Trophoblast cell (in vitro differentiated cells and primary cell): Measurements from ENCODE around the gene H6PD.

Source experiments
- DNase-seq, 2 donors: peaks; one replicate each; pipeline ENCODE4 v3.0.0-alpha.2; 2016
- H2AFZ ChIP-seq: 2 replicates; pipeline ENCODE4 v1.6.1; 2013; ENCODE audit warnings: low read length, moderate library complexity, mild to moderate bottlenecking; ENCODE audit not compliant: insufficient read depth, poor library complexity
- H2AK5ac ChIP-seq: 2 replicates; pipeline ENCODE4 v1.6.1; 2013; ENCODE audit warnings: mild to moderate bottlenecking, low read length
- H2BK120ac ChIP-seq: 2 replicates; pipeline ENCODE4 v1.6.1; 2013; ENCODE audit warnings: low read length, mild to moderate bottlenecking, moderate library complexity; ENCODE audit not compliant: insufficient read depth, poor library complexity
- H2BK12ac ChIP-seq: 2 replicates; pipeline ENCODE4 v1.6.1; 2013; ENCODE audit warnings: mild to moderate bottlenecking, low read length, moderate library complexity
- H2BK5ac ChIP-seq: 2 replicates; pipeline ENCODE4 v1.6.1; 2013; ENCODE audit warnings: low read length, low read depth, moderate library complexity, mild to moderate bottlenecking; ENCODE audit not compliant: poor library complexity
- H3K14ac ChIP-seq: 2 replicates; pipeline ENCODE4 v1.6.1; 2013; ENCODE audit warnings: mild to moderate bottlenecking, low read length
- H3K18ac ChIP-seq: 2 replicates; pipeline ENCODE4 v1.6.1; 2013; ENCODE audit warnings: mild to moderate bottlenecking, low read length
- H3K23ac ChIP-seq: 2 replicates; pipeline ENCODE4 v1.6.1; 2013; ENCODE audit warnings: low read length
- H3K27ac ChIP-seq: 2 replicates; pipeline ENCODE4 v1.5.1; 2013; ENCODE audit warnings: low read depth, mild to moderate bottlenecking, inconsistent platforms, low read length, moderate library complexity
- H3K27me3 ChIP-seq: 2 replicates; pipeline ENCODE4 v1.6.1; 2013; ENCODE audit warnings: inconsistent platforms, mild to moderate bottlenecking, low read length, moderate library complexity; ENCODE audit not compliant: insufficient read depth
- H3K36me3 ChIP-seq, 2 experiments: 1 replicate in 1 of 2; 2 replicates in 1 of 2; pipeline ENCODE4 v1.6.1; 2013; ENCODE audit warnings: low read length in 2 of 2, mild to moderate bottlenecking in 2 of 2, moderate library complexity in 1 of 2; ENCODE audit not compliant: insufficient read depth in 2 of 2, control insufficient read depth in 1 of 2
- H3K4ac ChIP-seq: 2 replicates; pipeline ENCODE4 v1.6.1; 2013; ENCODE audit warnings: low read depth, mild to moderate bottlenecking, low read length, moderate library complexity
- H3K4me1 ChIP-seq, 2 experiments: 1 replicate in 1 of 2; 2 replicates in 1 of 2; pipeline ENCODE4 v1.6.1; 2013; ENCODE audit warnings: low read length in 2 of 2, mild to moderate bottlenecking in 2 of 2, moderate library complexity in 1 of 2; ENCODE audit not compliant: insufficient read depth in 2 of 2, control insufficient read depth in 1 of 2
- H3K4me2 ChIP-seq: 2 replicates; pipeline ENCODE4 v1.6.1; 2013; ENCODE audit warnings: inconsistent platforms, mild to moderate bottlenecking, low read length, moderate library complexity
- H3K4me3 ChIP-seq: 2 replicates; pipeline ENCODE4 v1.5.1; 2013; ENCODE audit warnings: mild to moderate bottlenecking, low read depth, low read length, inconsistent platforms
- H3K79me1 ChIP-seq: one replicate; pipeline ENCODE4 v1.6.1; 2013; ENCODE audit warnings: low read length
- H3K79me2 ChIP-seq: 2 replicates; pipeline ENCODE4 v1.6.1; 2013; ENCODE audit warnings: low read length, mild to moderate bottlenecking; ENCODE audit not compliant: control insufficient read depth, insufficient read depth, poor library complexity
- H3K9ac ChIP-seq: 2 replicates; pipeline ENCODE4 v1.6.1; 2013; ENCODE audit warnings: mild to moderate bottlenecking, low read length
- H3K9me3 ChIP-seq: 2 replicates; pipeline ENCODE4 v1.6.1; 2013; ENCODE audit warnings: low read depth, mild to moderate bottlenecking, control low read depth, inconsistent platforms, low read length; ENCODE audit not compliant: insufficient read depth
- H4K12ac ChIP-seq: 2 replicates; pipeline ENCODE4 v1.6.1; 2013; ENCODE audit warnings: low read depth, mild to moderate bottlenecking, low read length, moderate library complexity
- H4K8ac ChIP-seq: 2 replicates; pipeline ENCODE4 v1.6.1; 2013; ENCODE audit warnings: low read depth, mild to moderate bottlenecking, low read length, moderate library complexity
- H4K91ac ChIP-seq: one replicate; pipeline ENCODE4 v1.6.1; 2013; ENCODE audit warnings: low read depth, mild to moderate bottlenecking, low read length, moderate library complexity
- WGBS: extraction: QIAGEN DNeasy Blood & Tissue Kit; methylation state at CpG from one replicate; pipeline ENCODE4 v1.1.7; 2013; ENCODE audit warnings: missing lambda C conversion rate; ENCODE audit not compliant: insufficient read length, insufficient coverage; ENCODE audit errors: extremely low coverage; 5-methylcytosine and 5-hydroxymethylcytosine counted together

Gene H6PD

GRCh38 chr1:9203511-9203982 is 31.0 kb upstream of the H6PD start:
- Histone ChIP-seq H4K8ac (no peak overlapping the region), H3K14ac (no peak overlapping the region), H3K23ac (no peak overlapping the region), H3K4me2 (no peak overlapping the region), H2AK5ac (no peak overlapping the region), H3K79me2 (no peaks in the 10 kb centered on the region), H3K18ac (no peak overlapping the region), H3K79me1 (no peaks in the 10 kb centered on the region), H3K4me3 (no peak overlapping the region), H3K36me3 (no peaks in the 10 kb centered on the region), H2BK5ac (no peak overlapping the region), H4K91ac (no peak overlapping the region), H3K9ac (no peak overlapping the region), H3K27me3 (peaks cover 43% of the 10 kb centered on the region), H3K27ac (no peak overlapping the region), H2BK120ac (no peak overlapping the region), H4K12ac (no peak overlapping the region), H3K9me3 (peaks cover 2% of the 10 kb centered on the region), H2BK12ac (no peak overlapping the region), H3K4ac (no peak overlapping the region), H3K4me1 (peaks cover 0 to 3% of the 10 kb centered on the region in 2 experiments), H2AFZ (no peak overlapping the region)
- WGBS = no CpG with 5 or more reads among the region's 11 CpGs
- no peak for DNase-seq

GRCh38 chr1:9204156-9204720 is 30.3 kb upstream of the H6PD start:
- H3K23ac ChIP-seq = no peak overlapping the region

GRCh38 chr1:9207086-9207485 is 27.5 kb upstream of the H6PD start:
- H2AFZ ChIP-seq = no peak overlapping the region
- H3K27me3 ChIP-seq = peaks cover 19% of the 10 kb centered on the region
- no peak overlapping the region for H2AK5ac ChIP-seq
- H3K9me3 ChIP-seq = peaks cover 2% of the 10 kb centered on the region
- H3K9ac ChIP-seq = no peak overlapping the region
- H2BK120ac ChIP-seq = no peak overlapping the region
- H3K79me2 ChIP-seq = no peaks in the 10 kb centered on the region
- H4K91ac ChIP-seq = no peak overlapping the region
- no peak overlapping the region for H3K4me3 ChIP-seq
- H3K18ac ChIP-seq = no peak overlapping the region
- no peak overlapping the region for H4K12ac ChIP-seq
- H3K4me2 ChIP-seq = no peak overlapping the region
- no peak overlapping the region for H2BK5ac ChIP-seq
- H3K4ac ChIP-seq = no peak overlapping the region
- no CpG with 5 or more reads among the region's 5 CpGs for WGBS
- no peaks in the 10 kb centered on the region for H3K79me1 ChIP-seq
- no peak overlapping the region for H3K23ac ChIP-seq
- no peak overlapping the region for H3K27ac ChIP-seq
- no peak overlapping the region for H2BK12ac ChIP-seq
- no peak overlapping the region for H3K14ac ChIP-seq
- no peak for DNase-seq
- no peak overlapping the region for H4K8ac ChIP-seq
- no peaks in the 10 kb centered on the region for H3K4me1 ChIP-seq
- no peaks in the 10 kb centered on the region for H3K36me3 ChIP-seq

More at GRCh38 chr1:9204156-9204720, 30.3 kb upstream of the H6PD start:
- no peak overlapping the region for H2AK5ac ChIP-seq
- no peak overlapping the region for H2BK5ac ChIP-seq
- no peak overlapping the region for H3K27ac ChIP-seq
- H3K36me3 ChIP-seq = no peaks in the 10 kb centered on the region
- H3K4ac ChIP-seq = no peak overlapping the region
- no peak overlapping the region for H4K8ac ChIP-seq
- H3K4me2 ChIP-seq = no peak overlapping the region
- no peak overlapping the region for H3K14ac ChIP-seq
- H3K79me1 ChIP-seq = no peaks in the 10 kb centered on the region
- no peak overlapping the region for H2BK12ac ChIP-seq
- H2AFZ ChIP-seq = no peak overlapping the region
- no peaks in the 10 kb centered on the region for H3K79me2 ChIP-seq
- no peak overlapping the region for H3K9ac ChIP-seq
- WGBS = no CpG with 5 or more reads among the region's 7 CpGs
- H3K9me3 ChIP-seq = peaks cover 2% of the 10 kb centered on the region
- no peak overlapping the region for H3K4me3 ChIP-seq
- H3K27me3 ChIP-seq = peaks cover 40% of the 10 kb centered on the region
- H4K91ac ChIP-seq = no peak overlapping the region
- H3K4me1 ChIP-seq = peaks cover 0 to 3% of the 10 kb centered on the region in 2 experiments
- DNase-seq = no peak
- no peak overlapping the region for H2BK120ac ChIP-seq
- H3K18ac ChIP-seq = no peak overlapping the region
- no peak overlapping the region for H4K12ac ChIP-seq

- Histone ChIP-seq H3K4me3 (no peak overlapping the region), H3K9ac (no peak overlapping the region), H4K12ac (no peak overlapping the region), H2BK120ac (no peak overlapping the region), H4K91ac (no peak overlapping the region), H3K36me3 (no peaks in the 10 kb centered on the region), H3K27me3 (peaks cover 13% of the 10 kb centered on the region), H2BK5ac (no peak overlapping the region), H3K9me3 (peaks cover 2% of the 10 kb centered on the region), H2BK12ac (no peak overlapping the region), H2AK5ac (no peak overlapping the region), H3K4me1 (no peaks in the 10 kb centered on the region), H4K8ac (no peak overlapping the region), H3K4ac (no peak overlapping the region), H3K79me2 (no peaks in the 10 kb centered on the region), H3K4me2 (no peak overlapping the region), H3K14ac (no peak overlapping the region), H3K23ac (no peak overlapping the region), H3K79me1 (no peaks in the 10 kb centered on the region), H2AFZ (no peak overlapping the region), H3K18ac (no peak overlapping the region), H3K27ac (no peak overlapping the region)
- WGBS = no CpG with 5 or more reads among the region's 5 CpGs
- DNase-seq = peak in 1 of 2 donors; percentile 27
Observed at GRCh38 chr1:9207715-9208114, 26.9 kb upstream of the H6PD start.
